GF-D8 (cell line): Measurements from ENCODE around the gene AFTPH.
A peak's percentile ranks its signal among the peaks of the same experiment; 100 is the strongest.

Experiments
- DNase-seq: peaks from one replicate; lab custom pipeline; 2025; lab: John Stamatoyannopoulos, UW

The AFTPH gene

DNA sequence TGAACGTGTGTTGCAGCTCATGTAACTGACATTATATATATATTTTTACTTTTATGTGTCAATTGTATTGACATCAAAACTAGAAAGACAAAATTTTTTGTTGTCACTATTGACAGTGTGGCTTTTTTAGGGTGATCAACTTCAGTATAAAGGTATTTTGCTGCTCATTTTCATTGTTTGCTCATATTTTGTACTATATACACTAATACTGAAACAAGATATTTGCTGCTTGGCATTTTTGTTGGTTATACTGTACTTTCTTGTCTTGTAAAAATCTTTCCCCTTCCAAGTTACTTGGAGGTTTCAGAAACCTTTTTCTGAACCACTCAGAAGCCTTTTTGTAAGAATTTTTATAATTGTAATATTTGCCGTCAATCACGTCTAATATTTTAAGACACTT, 16.5 kb downstream of the AFTPH start:
- DNase-seq = no peak

DNA sequence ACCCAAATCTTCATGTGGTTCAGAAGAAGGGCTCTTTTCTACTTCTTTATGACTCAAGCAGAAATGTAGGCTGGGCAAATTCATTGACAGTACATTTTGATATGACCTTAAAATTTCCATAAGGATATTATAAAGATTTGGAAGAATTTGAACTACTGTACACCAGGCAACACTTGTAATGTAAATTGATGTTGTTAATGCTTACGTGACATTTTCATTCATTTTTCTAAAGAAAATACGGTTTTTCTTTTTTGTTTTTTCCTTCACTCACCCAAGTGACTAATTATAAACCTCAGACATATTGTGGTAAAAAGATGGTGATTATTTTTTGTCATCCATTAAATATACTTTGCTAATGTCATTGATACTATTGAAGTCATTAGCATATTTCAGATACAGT, 17.4 kb downstream of the AFTPH start:
- no peak for DNase-seq

- no peak for DNase-seq
Measured at GRCh38 chr2:64542071-64543007, 18.2 kb downstream of the AFTPH start.

GRCh38 chr2:64543008-64543697, 19.0 kb downstream of the AFTPH start:
- DNase-seq = no peak

- DNase-seq = peak; percentile 42
Measured at GRCh38 chr2:64548761-64549160, 24.6 kb downstream of the AFTPH start.

DNA sequence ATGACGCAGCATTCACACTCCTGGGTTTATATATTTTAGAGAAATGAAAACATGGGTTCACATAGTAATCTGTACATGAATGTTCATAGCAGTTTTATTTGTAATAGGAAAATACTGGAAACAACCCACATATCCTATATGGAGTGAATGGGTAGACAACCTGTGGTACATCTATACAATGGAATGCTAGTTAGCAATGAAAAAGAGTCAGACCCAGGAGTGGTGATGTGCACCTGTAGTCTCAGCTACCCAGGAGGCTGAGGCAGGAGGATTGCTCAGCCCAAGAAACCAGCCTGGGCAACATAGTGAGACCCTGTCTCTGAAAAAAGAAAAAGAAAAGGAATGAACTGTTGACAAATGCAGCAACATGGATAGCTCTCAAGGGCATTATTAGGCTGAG, 25.9 kb downstream of the AFTPH start:
- no peak for DNase-seq

DNA sequence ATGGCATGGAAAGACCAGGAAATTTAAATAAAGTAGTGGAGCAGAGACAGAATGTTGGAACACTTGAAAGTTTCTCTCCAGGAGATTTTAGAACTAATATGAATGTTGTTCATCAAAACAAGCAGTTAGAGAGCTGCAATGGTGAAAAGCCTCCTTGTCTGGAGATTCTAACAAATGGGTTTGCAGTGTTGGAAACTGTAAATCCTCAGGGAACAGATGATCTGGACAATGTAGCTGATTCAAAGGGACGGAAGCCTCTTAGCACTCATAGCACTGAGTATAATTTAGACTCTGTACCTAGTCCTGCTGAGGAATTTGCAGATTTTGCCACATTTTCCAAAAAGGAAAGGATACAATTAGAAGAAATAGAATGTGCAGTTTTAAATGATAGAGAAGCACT, 27.7 kb downstream of the AFTPH start:
- DNase-seq = no peak

- DNase-seq = no peak
Measured at GRCh38 chr2:64554117-64554516, 30.0 kb downstream of the AFTPH start.

GRCh38 chr2:64558445-64559081, 34.4 kb downstream of the AFTPH start:
- DNase-seq = no peak

- DNase-seq = no peak
Measured at GRCh38 chr2:64562148-64562784, 38.1 kb downstream of the AFTPH start.

DNA sequence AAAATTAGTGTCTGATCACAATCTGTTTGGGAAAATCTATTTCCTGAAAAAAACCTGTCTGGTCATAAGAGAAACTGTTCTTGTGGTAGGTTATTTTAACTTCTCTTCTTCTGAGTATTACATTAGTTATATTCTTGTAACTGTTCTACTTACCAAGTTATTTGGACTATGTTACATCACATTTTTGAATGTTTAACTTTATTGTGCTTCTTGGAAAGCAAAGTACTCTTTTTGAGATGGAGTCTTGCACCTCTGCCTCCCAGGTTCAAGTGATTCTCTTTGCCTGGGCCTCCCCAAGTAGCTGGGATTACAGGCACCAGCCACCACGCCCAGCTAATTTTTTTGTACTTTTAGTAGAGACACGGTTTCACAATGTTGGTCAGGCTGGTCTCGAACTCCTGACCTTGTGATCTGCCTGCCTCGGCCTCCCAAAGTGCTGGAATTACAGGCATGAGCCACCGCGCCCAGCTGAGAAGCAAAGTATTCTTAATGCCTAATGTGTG, 39.4 kb downstream of the AFTPH start:
- no peak for DNase-seq

DNA sequence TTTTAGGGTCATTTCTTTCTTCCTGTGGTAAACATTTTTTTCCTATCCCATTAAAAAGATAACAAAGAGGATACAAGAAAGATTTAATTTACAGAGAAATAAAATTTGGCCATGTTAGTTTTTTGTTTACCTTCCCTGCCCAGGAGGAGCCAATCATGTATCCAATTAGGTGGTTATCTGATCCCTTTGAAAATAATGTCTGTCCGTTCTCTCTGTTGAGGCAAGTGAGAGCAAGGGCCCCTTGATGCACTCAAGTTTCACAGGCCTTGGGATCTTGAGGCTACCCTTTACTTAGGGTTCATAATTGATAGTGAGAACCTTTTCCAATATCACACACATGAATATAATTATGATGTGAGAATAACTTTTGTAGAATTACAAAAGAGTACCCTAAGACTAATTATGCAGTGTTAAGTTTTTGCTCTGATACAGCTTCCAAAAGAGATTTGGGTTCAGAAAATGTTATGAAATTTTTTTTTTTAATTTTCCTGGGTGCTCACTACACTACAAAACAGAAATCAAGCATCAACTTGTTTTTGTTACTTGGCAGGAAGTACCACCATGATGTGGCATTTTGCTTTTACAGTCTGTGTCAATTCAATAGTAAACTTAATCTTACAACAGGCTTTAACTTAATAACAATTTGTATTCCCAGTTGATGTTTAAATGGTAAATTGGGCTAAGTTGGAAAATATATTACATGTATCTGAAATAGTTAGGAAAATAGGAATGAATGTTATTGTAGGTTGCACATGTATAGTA, 42.0 kb downstream of the AFTPH start:
- DNase-seq = no peak

DNA sequence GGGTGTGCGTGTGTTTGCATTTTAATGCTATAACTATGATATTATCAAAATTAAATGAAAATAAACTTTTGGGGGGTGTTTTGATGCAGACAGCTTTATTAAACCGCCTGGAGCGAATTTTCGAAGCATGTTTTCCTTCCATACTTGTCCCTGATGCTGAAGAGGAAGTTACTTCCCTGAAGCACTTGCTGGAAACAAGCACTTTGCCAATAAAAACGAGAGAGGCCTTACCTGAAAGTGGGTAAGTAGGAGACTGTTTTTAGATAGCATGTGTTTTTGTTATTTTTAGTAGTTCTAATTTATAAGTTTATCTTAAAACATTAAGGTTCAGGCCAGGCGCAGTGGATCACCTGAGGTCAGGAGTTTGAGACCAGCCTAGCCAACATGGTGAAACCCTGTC, 43.3 kb downstream of the AFTPH start:
- DNase-seq = no peak

DNA sequence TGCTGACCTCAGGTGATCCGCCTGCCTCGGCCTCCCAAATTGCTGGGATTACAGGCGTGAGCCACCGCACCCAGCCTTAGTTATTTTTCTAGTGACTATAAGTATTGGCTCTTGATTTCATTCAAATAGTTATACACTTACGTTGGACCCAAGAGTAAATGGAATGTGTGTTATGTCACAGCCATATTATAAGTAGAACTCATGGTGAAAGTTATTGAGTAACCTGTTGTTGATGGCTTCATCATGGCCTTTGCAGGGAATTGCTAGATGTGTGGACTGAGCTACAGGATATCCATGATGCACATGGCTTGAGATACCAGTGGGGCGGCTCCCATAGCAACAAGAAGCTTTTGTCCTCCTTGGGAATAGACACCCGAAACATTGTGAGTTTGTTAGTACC, 44.7 kb downstream of the AFTPH start:
- DNase-seq = no peak

GRCh38 chr2:64574871-64575270, 50.7 kb downstream of the AFTPH start:
- DNase-seq = peak; percentile 10

- DNase-seq = no peak
Measured at GRCh38 chr2:64581018-64581417, 56.9 kb downstream of the AFTPH start.

- no peak for DNase-seq
Measured at GRCh38 chr2:64581777-64582539, 57.8 kb downstream of the AFTPH start.

- DNase-seq = no peak
Measured at GRCh38 chr2:64582774-64583340, 58.7 kb downstream of the AFTPH start.

GRCh38 chr2:64586054-64586453, 61.9 kb downstream of the AFTPH start:
- no peak for DNase-seq

- peak; percentile 7 for DNase-seq
Measured at GRCh38 chr2:64586883-64587481, 62.9 kb downstream of the AFTPH start.
